Fibroblast of lung (primary cell): ENCODE data around the gene ACP4.

Experiments used
- CTCF ChIP-seq, 2 donors: IDR thresholded peaks in 1 of 2; conservative IDR thresholded peaks in 1 of 2; 1 replicate in 1 of 2; 2 replicates in 1 of 2; pipeline ENCODE4 v1.5.1; 2011 to 2012; ENCODE audit warnings: low read length in 2 of 2, control low read depth in 1 of 2, inconsistent platforms in 1 of 2, low read depth in 1 of 2, mild to moderate bottlenecking in 1 of 2
- EZH2 ChIP-seq: IDR thresholded peaks from 2 replicates; pipeline ENCODE4 v1.5.1; 2012; ENCODE audit warnings: low read length, control low read depth, mild to moderate bottlenecking; ENCODE audit errors: missing control alignments

- no peak for TF ChIP-seq EZH2
- no peak for TF ChIP-seq CTCF (conservative IDR thresholded peaks at IDR 0.05 in 1 of 2, IDR thresholded peaks at IDR 0.05 in 1 of 2; ENCODE audit: low read depth in 1 of 2, low read length in 2 of 2)
Measured at GRCh38 chr19:50785329-50785728, 4.9 kb upstream of the ACP4 start.
